KOPT-K1 (cell line): ENCODE results near the gene CDC26.

ENCODE experiments used
- H3K27ac ChIP-seq: fragments of 200-600 bp; sonication (generic); 2 replicates; pipeline ENCODE4 v1.5.1; 2016; ENCODE audit warnings: antibody characterized with exemption, mild to moderate bottlenecking, low read depth, low read length; ENCODE audit not compliant: poor library complexity, severe bottlenecking
- H3K36me3 ChIP-seq: fragments of 200-600 bp; sonication (generic); 2 replicates; pipeline ENCODE4 v1.5.1; 2017; ENCODE audit warnings: antibody characterized with exemption, mild to moderate bottlenecking, low read length, moderate library complexity; ENCODE audit not compliant: insufficient read depth
- H3K9me3 ChIP-seq: fragments of 200-600 bp; sonication (generic); 2 replicates; pipeline ENCODE4 v1.5.1; 2017; ENCODE audit warnings: antibody characterized with exemption, low read length, mild to moderate bottlenecking; ENCODE audit not compliant: insufficient read depth, poor library complexity, severe bottlenecking

CDC26 gene

DNA sequence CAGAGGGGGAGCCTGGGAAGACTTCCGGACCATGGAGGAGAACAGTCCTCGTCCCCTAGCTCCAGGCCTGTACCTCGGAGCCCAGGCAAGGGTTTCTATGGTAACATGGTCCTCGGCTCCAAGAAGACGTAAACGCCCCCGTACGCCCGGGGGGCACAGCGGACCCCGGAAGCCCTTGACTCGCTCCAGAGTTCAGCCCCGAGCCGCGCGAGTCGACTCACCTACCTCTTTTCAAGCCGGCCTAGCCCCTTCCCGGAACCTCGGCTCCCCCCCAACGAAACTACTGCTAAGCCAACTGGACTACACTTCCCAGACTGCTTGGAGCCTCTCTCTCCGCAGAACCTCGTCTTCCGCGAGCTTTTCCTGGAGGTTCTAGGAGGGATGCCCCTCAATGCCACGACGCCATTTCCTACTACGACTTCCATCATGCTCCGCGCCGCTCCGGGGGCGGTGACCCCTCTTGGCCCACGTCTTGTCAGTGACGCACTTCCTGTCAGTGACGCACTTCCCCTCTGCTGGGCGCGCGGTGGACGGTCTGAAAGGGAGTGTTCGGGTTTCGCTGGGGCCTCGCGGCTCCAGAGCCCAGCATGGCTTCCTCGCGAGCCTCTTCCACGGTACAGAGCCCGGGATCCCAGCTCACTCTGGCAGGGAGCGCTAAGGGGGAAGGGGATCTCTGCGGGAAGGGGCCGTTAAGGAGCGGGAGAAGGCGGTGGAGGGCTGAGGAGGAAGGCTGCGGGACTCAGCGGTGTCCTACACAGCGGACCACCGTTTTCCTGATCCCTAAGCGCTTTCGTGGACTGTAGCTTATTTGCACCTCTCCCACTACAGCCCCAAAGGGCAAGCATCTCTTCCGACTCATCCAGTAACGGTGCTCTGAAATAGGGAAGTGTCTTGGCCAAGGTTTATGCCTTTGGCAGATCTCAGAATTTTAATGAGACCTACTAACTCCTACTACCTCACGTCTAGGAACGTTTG lies at the start of gene CDC26, which contains the start of gene PRPF4:
Gene CDC26 (minus strand): TSS at position 416 of the 975 bp plus-strand sequence. CDS start 3,065 bp downstream, outside the sequence.
Gene PRPF4 (plus strand): TSS at position 502 of the 975 bp plus-strand sequence. CDS start 86 bp downstream, at position 588.
- peaks cover 67% of the 10 kb centered on the region for H3K36me3 ChIP-seq
- H3K27ac ChIP-seq = peak within 1 kb of the TSS; percentile 80
- H3K9me3 ChIP-seq = no peaks in the 10 kb centered on the region

DNA sequence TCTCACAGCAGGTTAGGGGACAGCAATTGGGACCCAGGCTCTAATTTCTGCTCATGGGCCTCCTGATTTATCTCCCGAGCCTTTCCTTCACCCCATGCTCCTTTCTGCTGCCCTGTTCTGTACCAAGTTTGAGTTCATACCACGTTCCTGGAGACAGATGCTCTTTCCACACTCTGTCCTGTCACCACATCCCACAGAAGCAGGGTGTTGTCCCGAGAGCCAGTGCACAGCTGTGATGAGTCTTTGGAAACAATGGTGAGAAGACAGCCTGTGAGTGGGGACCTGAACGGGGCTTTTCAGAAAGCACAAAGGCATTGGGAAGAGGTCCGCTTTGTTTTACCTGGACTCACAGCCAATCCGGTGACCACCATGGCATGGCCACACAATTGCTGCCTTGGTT lies 47.3 kb upstream of the CDC26 start:
- Histone ChIP-seq H3K36me3 (no peaks in the 10 kb centered on the region), H3K9me3 (no peaks in the 10 kb centered on the region), H3K27ac (no peak overlapping the region)

DNA sequence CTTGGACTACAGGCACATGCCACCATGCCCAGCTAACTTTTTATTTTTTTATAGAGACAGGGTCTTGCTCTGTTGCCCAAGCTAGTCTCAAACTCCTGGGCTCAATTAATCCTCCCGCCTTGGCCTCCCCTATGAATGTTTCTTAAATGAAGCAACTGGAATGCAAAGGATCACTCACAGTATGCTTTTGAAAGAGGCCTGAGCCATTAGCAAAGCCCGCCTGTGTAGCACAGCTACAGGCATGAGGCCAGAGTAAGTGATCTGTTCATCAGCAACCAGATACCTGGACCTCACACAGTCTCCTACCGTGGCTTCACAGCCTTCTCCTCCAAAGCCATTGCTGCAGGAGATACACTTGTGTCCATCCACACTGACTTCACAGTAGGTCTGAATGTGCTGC lies 44.7 kb upstream of the CDC26 start:
- Histone ChIP-seq H3K9me3 (no peaks in the 10 kb centered on the region), H3K27ac (no peak overlapping the region), H3K36me3 (no peaks in the 10 kb centered on the region)

DNA sequence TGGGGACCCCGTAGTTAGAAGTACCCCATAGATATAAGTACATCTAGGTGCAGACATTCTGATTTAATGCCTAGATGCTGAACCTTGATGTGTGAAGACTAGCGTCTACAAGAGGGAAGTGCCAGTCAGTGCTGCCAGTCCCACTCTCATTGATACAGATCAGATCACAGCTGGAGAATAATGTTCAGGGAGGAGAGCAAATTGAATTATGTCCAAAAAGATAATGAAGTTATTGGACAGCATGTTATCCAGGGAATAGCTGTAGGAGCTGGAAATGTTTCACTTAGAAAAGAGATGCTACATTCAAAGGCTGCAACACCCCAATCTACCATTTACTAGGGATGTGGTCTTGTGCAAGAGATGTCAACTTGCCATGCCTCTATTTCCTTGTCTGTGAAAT lies 43.7 kb upstream of the CDC26 start:
- Histone ChIP-seq H3K36me3 (no peaks in the 10 kb centered on the region), H3K9me3 (no peaks in the 10 kb centered on the region), H3K27ac (no peak overlapping the region)

DNA sequence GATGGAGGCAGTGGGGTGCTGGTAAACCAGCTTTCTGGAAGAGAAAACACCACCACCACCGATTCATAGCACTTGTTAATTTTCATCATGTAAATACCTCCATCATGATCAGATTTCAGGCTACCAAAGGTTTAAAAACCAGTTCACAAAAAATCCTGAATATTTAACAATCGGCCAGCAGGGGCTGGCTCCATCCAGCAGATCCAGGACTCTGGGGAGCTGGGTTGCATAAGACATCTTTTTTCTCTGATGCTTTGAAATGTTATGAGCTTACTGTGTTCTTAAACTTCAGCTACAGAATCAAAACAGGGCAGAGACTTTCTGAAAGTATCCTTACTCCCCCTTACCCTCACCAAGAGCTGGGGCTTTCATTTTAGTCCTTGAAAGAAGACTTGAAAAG lies 42.4 kb upstream of the CDC26 start:
- no peaks in the 10 kb centered on the region for H3K36me3 ChIP-seq
- H3K27ac ChIP-seq = no peak overlapping the region
- no peaks in the 10 kb centered on the region for H3K9me3 ChIP-seq

DNA sequence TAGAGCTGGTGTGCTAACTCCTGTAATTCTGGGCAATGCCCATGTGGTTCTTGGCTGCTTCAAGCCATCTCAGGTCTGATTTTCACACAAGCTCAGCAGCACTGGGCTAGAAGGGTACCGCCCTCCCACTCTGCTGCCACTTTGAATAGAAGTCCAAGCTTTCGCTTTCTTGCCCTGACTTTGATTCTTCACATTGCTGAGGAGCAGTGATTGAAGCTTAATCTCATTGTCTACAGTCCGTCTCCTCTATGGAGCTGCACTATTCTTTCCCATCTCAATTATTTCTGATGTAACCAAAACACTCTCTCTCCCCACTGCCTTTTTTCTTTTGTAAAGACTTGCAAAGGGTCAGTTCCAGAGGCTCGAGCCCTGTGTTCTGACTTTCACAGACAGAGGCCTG lies 40.7 kb upstream of the CDC26 start:
- Histone ChIP-seq H3K27ac (no peak overlapping the region), H3K36me3 (no peaks in the 10 kb centered on the region), H3K9me3 (no peaks in the 10 kb centered on the region)

DNA sequence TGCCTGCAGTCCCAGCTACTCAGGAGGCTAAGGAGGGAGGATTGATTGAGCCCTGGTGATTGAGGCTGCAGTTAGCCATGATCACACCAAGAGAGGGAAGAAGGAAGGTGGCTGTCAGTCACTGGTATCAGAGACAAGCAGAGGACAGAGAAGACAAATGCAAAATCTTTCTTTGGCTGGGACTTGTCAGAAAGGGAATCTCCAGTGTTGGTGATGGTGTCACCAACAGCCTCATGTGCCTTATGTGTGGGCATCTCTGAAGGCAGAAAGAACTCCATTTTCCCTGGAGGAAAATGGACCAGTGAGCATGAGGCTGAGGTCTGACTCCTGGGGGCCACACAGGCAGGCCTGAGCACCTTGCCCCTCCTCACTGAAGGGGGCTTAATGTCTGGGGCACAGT lies 39.9 kb upstream of the CDC26 start:
- H3K9me3 ChIP-seq = no peaks in the 10 kb centered on the region
- no peak overlapping the region for H3K27ac ChIP-seq
- no peaks in the 10 kb centered on the region for H3K36me3 ChIP-seq

DNA sequence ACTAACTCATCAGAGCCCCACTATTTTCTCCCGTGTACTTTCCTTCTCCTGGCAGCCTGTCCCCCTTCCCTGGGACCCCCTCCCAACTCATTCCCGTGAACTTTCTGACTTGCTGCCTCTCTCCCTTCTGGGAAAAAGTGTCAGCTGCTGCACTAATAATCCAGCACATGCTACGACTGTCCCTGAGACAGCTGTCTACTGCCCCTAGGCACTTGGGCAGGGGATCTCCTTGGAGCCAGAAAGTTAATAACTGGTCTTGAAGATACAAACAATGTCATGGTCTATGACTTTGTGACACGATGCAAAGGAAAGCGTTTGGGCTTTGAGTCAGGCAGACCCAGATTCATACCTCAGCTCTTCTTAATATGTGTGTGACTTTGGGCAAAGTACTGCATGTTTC lies 37.9 kb upstream of the CDC26 start:
- Histone ChIP-seq H3K36me3 (no peaks in the 10 kb centered on the region), H3K9me3 (no peaks in the 10 kb centered on the region), H3K27ac (no peak overlapping the region)

DNA sequence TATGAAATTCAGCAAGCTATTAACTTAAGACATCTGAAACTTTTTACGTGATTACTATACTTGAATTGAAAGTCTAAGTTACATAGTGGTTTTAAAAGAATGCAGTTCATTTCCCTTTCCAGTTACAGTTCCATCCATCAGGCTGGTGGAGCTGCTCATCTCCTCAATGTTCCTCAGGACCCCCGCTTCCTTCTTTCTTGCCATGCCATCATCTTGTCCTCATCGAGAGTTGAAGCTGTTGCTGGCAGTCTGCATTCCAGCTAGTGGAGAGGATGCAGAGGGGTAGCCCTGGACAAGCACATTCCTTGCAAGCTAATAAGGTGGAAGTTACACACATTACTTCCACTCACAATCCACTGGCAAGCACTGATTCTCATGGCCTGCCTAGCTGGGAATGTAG lies 36.6 kb upstream of the CDC26 start:
- no peaks in the 10 kb centered on the region for H3K9me3 ChIP-seq
- no peak overlapping the region for H3K27ac ChIP-seq
- H3K36me3 ChIP-seq = no peaks in the 10 kb centered on the region

DNA sequence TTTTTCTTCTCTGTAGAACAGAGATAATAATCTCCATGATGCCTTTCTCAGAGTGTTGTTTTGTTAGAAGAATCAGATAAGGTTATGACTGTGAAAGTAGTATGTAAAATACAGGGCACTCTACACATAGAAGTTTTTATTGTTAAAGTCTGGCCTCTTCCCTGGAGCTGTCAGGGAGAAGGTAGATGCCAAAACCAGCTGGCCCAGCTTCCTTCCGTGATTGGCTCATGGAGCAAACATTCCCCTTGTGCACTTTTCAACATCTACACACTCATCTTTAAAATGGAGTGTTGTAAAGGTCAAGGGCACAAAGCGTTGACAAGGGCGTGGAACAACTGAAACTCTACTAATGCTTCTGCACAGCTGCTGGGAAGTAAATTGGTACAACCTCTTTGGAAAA lies 35.2 kb upstream of the CDC26 start:
- Histone ChIP-seq H3K36me3 (no peaks in the 10 kb centered on the region), H3K9me3 (no peaks in the 10 kb centered on the region), H3K27ac (no peak overlapping the region)

DNA sequence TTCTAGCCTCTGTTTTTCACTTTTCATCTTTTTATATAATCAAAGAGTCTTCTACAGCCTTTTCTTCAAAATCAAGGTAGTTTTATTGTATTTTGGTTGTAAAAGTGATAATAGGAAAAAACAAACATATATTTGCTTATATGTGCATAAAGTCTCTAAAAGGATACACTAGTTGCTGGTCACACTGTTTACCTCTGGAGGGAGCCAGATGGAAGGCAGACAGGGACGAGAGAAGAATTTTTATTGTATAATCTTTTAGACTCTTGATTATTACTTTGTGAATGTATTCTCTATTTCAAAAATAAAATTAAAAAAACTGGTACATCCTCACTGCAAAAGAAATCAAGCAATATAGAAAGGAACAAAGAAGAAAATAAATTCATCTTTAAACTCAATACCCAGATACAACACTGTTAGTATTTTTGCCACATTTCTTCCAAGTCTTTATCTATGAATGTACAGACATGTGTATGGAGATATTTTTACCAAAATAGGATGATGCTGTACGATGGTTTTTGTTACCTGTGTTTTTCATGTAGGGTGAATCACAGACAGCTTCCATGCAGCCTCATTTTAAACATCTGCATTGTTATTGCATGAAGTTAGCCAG lies 33.9 kb upstream of the CDC26 start:
- H3K36me3 ChIP-seq = no peaks in the 10 kb centered on the region
- H3K27ac ChIP-seq = no peak overlapping the region
- no peaks in the 10 kb centered on the region for H3K9me3 ChIP-seq

DNA sequence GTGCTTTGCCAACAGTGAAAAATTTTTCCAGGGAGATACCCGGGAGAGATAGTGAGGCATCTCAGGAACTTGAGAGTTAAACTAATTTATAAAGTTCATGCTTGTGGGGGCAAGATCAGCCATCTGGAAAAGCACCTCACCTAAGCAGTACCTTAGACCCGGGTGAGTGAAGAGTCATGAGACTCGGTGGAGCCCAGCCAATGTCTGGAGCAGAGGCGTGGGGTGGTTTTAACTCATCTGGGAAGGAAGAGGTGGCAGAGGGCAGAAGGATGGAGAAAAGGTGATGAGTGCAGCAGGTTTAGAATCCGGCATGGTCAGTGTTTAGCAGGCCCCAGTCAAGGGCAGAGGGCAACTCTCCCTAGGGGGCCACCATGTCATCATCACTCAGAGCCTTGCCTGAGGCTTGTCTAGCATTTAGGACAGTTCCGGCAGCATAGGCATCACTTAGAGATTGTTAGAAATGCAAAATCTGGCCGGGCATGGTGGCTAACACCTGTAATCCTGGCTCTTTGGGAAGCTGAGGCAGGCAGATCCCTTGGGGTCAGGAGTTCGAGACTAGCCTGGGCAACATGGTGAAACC lies 32.1 kb upstream of the CDC26 start:
- Histone ChIP-seq H3K9me3 (no peaks in the 10 kb centered on the region), H3K36me3 (no peaks in the 10 kb centered on the region), H3K27ac (no peak overlapping the region)

DNA sequence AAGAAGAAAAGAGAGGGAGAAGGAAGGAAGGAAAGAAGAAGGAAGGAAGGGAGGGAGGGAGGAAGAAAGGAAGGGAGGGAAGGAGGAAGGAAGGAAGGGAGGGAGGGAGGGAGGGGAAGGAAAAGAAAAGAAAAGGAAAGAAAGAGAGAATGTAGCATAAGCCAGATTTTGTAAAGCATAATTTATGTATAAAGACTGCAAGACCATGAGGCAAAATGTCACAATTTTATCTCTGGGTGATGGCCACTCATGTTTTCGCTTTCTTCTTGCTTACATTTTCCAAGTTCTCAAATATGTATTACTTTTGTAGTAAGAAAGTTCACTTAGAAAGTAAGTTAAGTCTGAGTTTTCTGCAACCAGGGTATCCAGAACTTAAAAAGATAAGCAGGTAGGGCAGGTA lies 31.2 kb upstream of the CDC26 start:
- H3K36me3 ChIP-seq = no peaks in the 10 kb centered on the region
- no peak overlapping the region for H3K27ac ChIP-seq
- no peaks in the 10 kb centered on the region for H3K9me3 ChIP-seq

DNA sequence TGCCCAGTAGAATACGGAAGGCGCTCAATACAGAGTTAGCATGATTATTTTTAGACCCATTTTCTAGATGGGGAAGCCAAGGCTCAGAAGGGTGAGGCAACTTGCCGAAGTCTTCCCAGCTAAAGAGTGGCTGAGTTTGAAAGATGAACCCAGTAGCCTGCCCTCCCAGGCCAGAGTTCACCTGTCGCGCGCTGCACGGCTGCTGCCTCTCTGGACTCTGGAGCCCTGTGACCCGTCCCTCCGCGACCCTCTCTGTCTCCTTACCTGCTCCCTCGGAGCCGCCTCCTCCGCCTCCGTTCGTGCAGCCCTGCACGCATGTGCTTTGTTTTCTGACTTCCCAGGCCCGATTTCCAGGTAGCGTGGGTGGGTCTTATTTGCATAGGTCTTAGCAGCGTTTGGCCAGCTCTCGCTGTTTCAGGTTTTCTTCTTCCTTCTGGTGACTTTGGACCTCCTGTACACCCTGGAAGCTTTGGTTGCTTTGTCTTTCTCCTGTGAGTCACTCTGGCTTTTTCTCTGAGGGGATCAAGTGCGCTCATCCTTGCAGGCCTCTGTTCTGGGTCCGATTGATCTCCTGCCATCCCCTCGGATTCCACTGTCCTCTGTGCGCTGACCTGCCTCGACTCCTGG lies 27.5 kb upstream of the CDC26 start, which contains the start of gene RNF183:
Gene RNF183 (minus strand): TSS at position 585 of the 627 bp plus-strand sequence. CDS start 5,192 bp downstream, outside the sequence.
- no peaks in the 10 kb centered on the region for H3K36me3 ChIP-seq
- no peak within 1 kb of the TSS for H3K27ac ChIP-seq
- no peaks in the 10 kb centered on the region for H3K9me3 ChIP-seq

DNA sequence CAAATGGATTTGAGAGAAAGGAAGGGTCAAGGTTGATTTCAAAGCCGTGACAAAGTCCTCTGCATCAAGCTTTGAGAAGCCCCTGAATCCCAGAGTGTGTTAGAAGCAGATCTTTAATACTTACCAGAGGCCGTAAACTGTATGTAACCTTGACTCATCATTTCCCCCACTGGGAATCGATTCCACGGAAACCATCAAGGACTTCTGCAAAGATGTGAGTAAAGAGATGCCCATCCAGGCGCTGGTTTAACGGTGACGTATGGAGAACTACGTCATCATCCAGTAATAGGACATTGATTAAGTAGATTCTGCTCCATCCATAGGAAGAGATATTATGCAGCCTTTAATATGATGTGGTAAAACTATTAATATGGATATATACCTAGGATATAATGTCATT lies 26.2 kb upstream of the CDC26 start:
- H3K27ac ChIP-seq = no peak overlapping the region
- H3K9me3 ChIP-seq = no peaks in the 10 kb centered on the region

More for the DNA sequence above, 26.2 kb upstream of the CDC26 start:
- H3K36me3 ChIP-seq = no peaks in the 10 kb centered on the region
